GM12878 (cell line): ENCODE results near the gene RFXANK. TPM values are rescaled to one million over a fixed set of nuclear protein-coding genes. Genes with fewer than 3 reads are reported as not detected.
A peak's percentile ranks its signal among the peaks of the same experiment; 100 is the strongest.

Experiments used
- ATAC-seq: fragments of 200-7000 bp; cut with Tn5 transposase; 3 replicates; pipeline ENCODE4 v1.9.1; 2020; ENCODE audit warnings: mild to moderate bottlenecking, moderate library complexity
- BruUV-seq: library from RNA; stranded (reverse); fragments of 400-500 nt; replicated peaks from 2 replicates; lab custom pipeline; 2021; lab: Mats Ljungman, UMichigan
- CTCF ChIA-PET: fragments of 300-600 bp; sonication (Branson Sonifier 250); formaldehyde crosslinking; extraction: SDS; loops from one replicate; lab custom pipeline; 2021; ENCODE audit warnings: inconsistent platforms; lab: Yijun Ruan, JAX
- POLR2A ChIA-PET: fragments of 350-600 bp; formaldehyde crosslinking; extraction: SDS; loops from one replicate; lab custom pipeline; 2021; ENCODE audit warnings: inconsistent platforms; lab: Charles Lee
- RAD21 ChIA-PET: fragments of 300-600 bp; sonication (Branson Sonifier 250); formaldehyde crosslinking; loops from one replicate; lab custom pipeline; 2023; ENCODE audit warnings: antibody characterized with exemption; ENCODE audit not compliant: unreplicated experiment; lab: Charles Lee
- SMC1A ChIA-PET: fragments of 300-600 bp; sonication (Branson Sonifier 250); formaldehyde crosslinking; loops from one replicate; lab custom pipeline; 2023; ENCODE audit not compliant: unreplicated experiment, uncharacterized antibody; lab: Charles Lee
- DNase-seq: peaks from one replicate; pipeline ENCODE4 v3.0.0-alpha.2; 2011; ENCODE audit warnings: low read depth, low spot score
- FAIRE-seq: peaks from 3 replicates; lab custom pipeline; 2011; peaks lifted over from hg19 to GRCh38; lab: Jason Lieb, UNC
- H2AFZ ChIP-seq: 2 replicates; pipeline ENCODE4 v1.6.0; 2011; ENCODE audit warnings: low read depth, low read length, control low read depth; ENCODE audit not compliant: control insufficient read depth
- H3K27ac ChIP-seq: 2 replicates; pipeline ENCODE4 v1.5.1; 2011; ENCODE audit warnings: control low read depth; ENCODE audit not compliant: control insufficient read depth, insufficient read depth
- H3K27me3 ChIP-seq, 2 experiments: replicated peaks in 1 of 2; 2 replicates each; pipeline versions ENCODE4 v1.6.0 to v1.6.1; 2011; ENCODE audit warnings: low read length in 1 of 2; ENCODE audit not compliant: control insufficient read depth in 2 of 2, insufficient read depth in 2 of 2
- H3K36me3 ChIP-seq, 2 experiments: 2 replicates each; pipeline ENCODE4 v1.5.1; 2011; ENCODE audit warnings: low read length in 1 of 2; ENCODE audit not compliant: control insufficient read depth in 2 of 2, insufficient read depth in 2 of 2
- H3K4me1 ChIP-seq: 2 replicates; pipeline ENCODE4 v1.6.1; 2011; ENCODE audit warnings: mild to moderate bottlenecking, low read length, moderate library complexity, mixed read lengths; ENCODE audit not compliant: control insufficient read depth, insufficient read depth
- H3K4me2 ChIP-seq: 2 replicates; pipeline ENCODE4 v1.6.0; 2011; ENCODE audit warnings: control low read depth; ENCODE audit not compliant: control insufficient read depth, insufficient read depth
- H3K4me3 ChIP-seq: fragments of 200-600 bp; sonication (generic); 2 replicates; pipeline ENCODE4 v1.5.1; 2016
- H3K79me2 ChIP-seq: 2 replicates; pipeline ENCODE4 v1.6.0; 2011; ENCODE audit warnings: low read length; ENCODE audit not compliant: control insufficient read depth, insufficient read depth
- H3K9ac ChIP-seq: 2 replicates; pipeline ENCODE4 v1.8.0; 2011; ENCODE audit warnings: low read length, control low read depth, mixed read lengths; ENCODE audit not compliant: control insufficient read depth, insufficient read depth
- H3K9me3 ChIP-seq: replicated peaks from 3 replicates; pipeline ENCODE4 v1.5.1; 2011; ENCODE audit warnings: mild to moderate bottlenecking, low read length; ENCODE audit not compliant: control insufficient read depth, insufficient read depth
- H4K20me1 ChIP-seq: 2 replicates; pipeline ENCODE4 v1.6.0; 2011; ENCODE audit not compliant: control insufficient read depth, insufficient read depth
- ASH2L ChIP-seq: fragments of 300-600, 200-600 bp; sonication (generic); IDR thresholded peaks from 2 replicates; pipeline ENCODE4 v1.6.1; 2017; ENCODE audit warnings: low read depth, mild to moderate bottlenecking, borderline replicate concordance
- BRCA1 ChIP-seq: IDR thresholded peaks from 2 replicates; pipeline ENCODE4 v1.6.1; 2011; ENCODE audit warnings: low read depth, low read length, improper control_type of control experiment
- CBFB ChIP-seq: IDR thresholded peaks from 2 replicates; pipeline ENCODE4 v1.6.1; 2016; ENCODE audit warnings: antibody characterized with exemption, low read depth
- CEBPB ChIP-seq, 2 experiments: fragments of 150-350 bp in 1 of 2; IDR thresholded peaks; 2 replicates each; pipeline ENCODE4 v1.6.1; 2012 to 2014; ENCODE audit warnings: low read depth in 2 of 2, low read length in 2 of 2, borderline replicate concordance in 1 of 2, inconsistent platforms in 1 of 2
- CHD2 ChIP-seq: IDR thresholded peaks from 2 replicates; pipeline ENCODE4 v1.6.1; 2011; ENCODE audit warnings: low read depth, low read length, improper control_type of control experiment, borderline replicate concordance
- IKZF2 ChIP-seq, 2 experiments: fragments of 450-650 bp; IDR thresholded peaks; 2 replicates each; pipeline ENCODE4 v1.6.1; 2017; ENCODE audit warnings: mild to moderate bottlenecking in 2 of 2, moderate library complexity in 2 of 2
- MLLT1 ChIP-seq: fragments of 450-650 bp; IDR thresholded peaks from 2 replicates; pipeline ENCODE4 v1.6.1; 2016; ENCODE audit warnings: mild to moderate bottlenecking
- NRF1 ChIP-seq: conservative IDR thresholded peaks from 2 replicates; pipeline ENCODE4 v1.6.1; 2011; ENCODE audit warnings: mild to moderate bottlenecking, low read depth, low read length, improper control_type of control experiment
- POLR2A ChIP-seq: IDR thresholded peaks from 2 replicates; pipeline ENCODE4 v1.6.1; 2011; ENCODE audit warnings: low read depth, mild to moderate bottlenecking, low read length
- POLR2AphosphoS5 ChIP-seq: IDR thresholded peaks from 2 replicates; pipeline ENCODE4 v1.6.1; 2011; ENCODE audit warnings: mild to moderate bottlenecking, low read length, inconsistent platforms
- RAD51 ChIP-seq: fragments of 450-650 bp; IDR thresholded peaks from 2 replicates; pipeline ENCODE4 v1.6.1; 2016; ENCODE audit warnings: moderate library complexity, mild to moderate bottlenecking, inconsistent platforms
- RUNX3 ChIP-seq: IDR thresholded peaks from 2 replicates; pipeline ENCODE4 v1.6.1; 2012; ENCODE audit warnings: low read length, inconsistent platforms
- SIX5 ChIP-seq: IDR thresholded peaks from 2 replicates; pipeline ENCODE4 v1.6.1; 2011; ENCODE audit warnings: mild to moderate bottlenecking, low read depth, low read length, moderate library complexity; ENCODE audit not compliant: severe bottlenecking
- SMC3 ChIP-seq: IDR thresholded peaks from 2 replicates; pipeline ENCODE4 v1.6.1; 2011; ENCODE audit warnings: low read length, improper control_type of control experiment, borderline replicate concordance
- STAT1 ChIP-seq: fragments of 450-650 bp; conservative IDR thresholded peaks from 2 replicates; pipeline ENCODE4 v1.6.1; 2014; ENCODE audit warnings: antibody characterized with exemption, mild to moderate bottlenecking
- TARDBP ChIP-seq: IDR thresholded peaks from 2 replicates; pipeline ENCODE4 v1.6.1; 2016; ENCODE audit warnings: borderline replicate concordance
- USF1 ChIP-seq: IDR thresholded peaks from 2 replicates; pipeline ENCODE4 v1.6.1; 2011; ENCODE audit warnings: borderline replicate concordance, low read depth, mild to moderate bottlenecking, moderate library complexity, mixed read lengths, low read length; ENCODE audit not compliant: insufficient read depth; ENCODE audit errors: extremely low read length
- ZNF24 ChIP-seq: fragments of 450-650 bp; IDR thresholded peaks from 2 replicates; pipeline ENCODE4 v1.6.1; 2017; ENCODE audit warnings: antibody characterized with exemption, mild to moderate bottlenecking
- ZNF274 ChIP-seq: IDR thresholded peaks from one replicate; pipeline ENCODE4 v1.8.0; 2011; ENCODE audit not compliant: insufficient read length, insufficient read depth
- ZNF592 ChIP-seq: fragments of 450-650 bp; IDR thresholded peaks from 2 replicates; pipeline ENCODE4 v1.6.1; 2017; ENCODE audit warnings: mild to moderate bottlenecking, moderate library complexity
- WGBS: methylation state at CpG from one replicate; pipeline ENCODE4 v1.1.6; 2016; ENCODE audit warnings: low lambda C conversion rate; ENCODE audit not compliant: insufficient replicate concordance, insufficient coverage; ENCODE audit errors: missing lambda C conversion rate; 5-methylcytosine and 5-hydroxymethylcytosine counted together
- in situ Hi-C: fragments of 300-500 bp; cut with MboI; formaldehyde crosslinking; loops from 9 replicates; pipeline ENCODE4 v1.14.3; 2018; ENCODE audit warnings: mixed read lengths
- intact Hi-C: fragments of 100-400 bp; cut with micrococcal nuclease; formaldehyde crosslinking; loops from one replicate; pipeline ENCODE4 v1.14.2; 2022; ENCODE audit not compliant: unreplicated experiment
- polyA plus RNA-seq, 11 experiments: library from polyadenylated mRNA; depleted of rRNA in 4 of 11; unstranded in 6 of 11; stranded (reverse) in 5 of 11; fragments of >200 nt; fragmentation: Nextera tagmentation in 4 of 11; fragmentation: Illumina TruSeq in 1 of 11; extraction: Ambion mirVana in 4 of 11; extraction: Trizol in 1 of 11; gene quantifications; 1 replicate in 1 of 11; 2 replicates in 10 of 11; pipeline versions ENCODE4 v1.2.1 to v1.2.3, GENCODE V29; 2011 to 2016; ENCODE audit warnings: inconsistent platforms in 2 of 11, missing spikeins in 2 of 11, low read depth in 1 of 11
- total RNA-seq, 4 experiments: library from RNA; depleted of rRNA in 3 of 4; stranded (reverse); fragments of >200 nt in 3 of 4; fragmentation: Illumina TruSeq in 1 of 4; extraction: Trizol in 1 of 4; gene quantifications; 2 replicates each; pipeline versions ENCODE4 v1.2.1 to v1.2.3, GENCODE V29; 2013 to 2021

RFXANK gene
- total and polyA plus RNA-seq, 10 of the 15 experiments (the other 5 are each of a cell fraction or from before 2014, with no cell fraction given) = 70.8 to 125 (median 95.7) TPM

GRCh38 chr19:19157808-19158207 lies 34.2 kb upstream of the RFXANK start:
- ChIA-PET SMC1A (interaction anchor here (0.9 to 7.4 kb wide), 3 partner anchors 10 to 17 kb away, joined by 3 to 83 read pairs (median 51); partner anchors contain the start of gene MEF2B), RAD21 (interaction anchor here (0.7 to 17.5 kb wide), 6 partner anchors 10 to 319 kb away, joined by 3 to 394 read pairs (median 5); partner anchors contain the start of gene MEF2B), CTCF (interaction anchor here (1.0 to 11.3 kb wide), 6 partner anchors 10 to 104 kb away, joined by 3 to 135 read pairs (median 32); partner anchors contain the start of gene MEF2B), POLR2A (interaction anchor here (0.8 to 7.7 kb wide), 5 partner anchors 8 to 34 kb away, joined by 3 to 74 read pairs (median 6); partner anchors contain the start of genes BORCS8 and MEF2B)
- DNase-seq (no peak), FAIRE-seq (no peak), ATAC-seq (peak; percentile 38)
- H3K36me3 ChIP-seq = peaks cover 0 to 3% of the 10 kb centered on the region in 2 experiments; a peak in 1 of 4 replicates
- H3K4me2 ChIP-seq = 0 out of 2 replicates have a peak overlapping the region, but pooled peaks have one; percentile 21
- H4K20me1 ChIP-seq = no peaks in the 10 kb centered on the region
- intact Hi-C loops = no loop called here
- H3K9ac ChIP-seq = no peak overlapping the region
- no TSS peak for BruUV-seq
- in situ Hi-C loops = no loop called here
- H3K27ac ChIP-seq = peak overlapping the region; percentile 7
- H3K79me2 ChIP-seq = peaks cover 2% of the 10 kb centered on the region
- H2AFZ ChIP-seq = no peak overlapping the region
- H3K27me3 ChIP-seq = no peaks in the 10 kb centered on the region
- peaks cover 65% of the 10 kb centered on the region for H3K4me1 ChIP-seq
- 2% methylated on average over 5 of the region's 6 CpGs for WGBS
- H3K4me3 ChIP-seq = no peak overlapping the region
- H3K9me3 ChIP-seq = no peaks in the 10 kb centered on the region; the same call in 2 of the 3 replicates
- TF ChIP-seq NRF1 (no peak), POLR2AphosphoS5 (no peak), MLLT1 (peak; percentile 28; the same call in 1 of the 2 replicates), POLR2A (no peak), STAT1 (no peak), ZNF24 (no peak), RUNX3 (peak; percentile 34; the same call in 1 of the 2 replicates), SIX5 (no peak), TARDBP (no peak), USF1 (no peak), ZNF274 (no peak), SMC3 (no peak), ZNF592 (no peak), IKZF2 (IDR thresholded peaks at IDR 0.05) (peak; percentile 65 to 74), BRCA1 (no peak), CHD2 (no peak), RAD51 (no peak), CEBPB (IDR thresholded peaks at IDR 0.05; ENCODE audit: borderline replicate concordance in 1 of 2, low read depth in 2 of 2, low read length in 2 of 2) (no peak), CBFB (no peak), ASH2L (no peak)
